ENCODE results near the gene SPPL2C. TPM values are rescaled to one million over a fixed set of nuclear protein-coding genes. Genes with fewer than 3 reads are reported as not detected.

Gene SPPL2C
- total and polyA plus RNA-seq, 2 of the 8 experiments (the other 6 are each of a cell fraction or from before 2014, with no cell fraction given), result not detected

DNA sequence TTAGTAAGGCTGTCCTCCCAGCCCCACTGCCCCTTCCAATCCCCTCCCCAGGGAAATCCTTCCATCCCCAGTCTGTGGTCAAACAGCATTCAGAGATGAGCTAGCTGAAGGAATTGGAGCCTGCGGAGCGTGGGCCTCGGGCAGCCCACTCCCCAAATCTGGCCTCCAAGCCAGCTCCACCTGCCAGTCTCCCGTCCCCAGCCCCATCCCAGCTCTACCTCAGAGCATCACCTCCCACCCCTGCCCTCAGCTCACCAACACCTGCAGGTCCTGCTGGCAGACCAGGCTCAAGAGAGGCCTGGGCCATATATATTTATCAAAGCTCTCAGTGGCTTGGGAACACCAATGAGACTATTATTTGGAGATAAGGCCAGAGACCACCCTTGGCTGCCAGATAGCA, 5.2 kb upstream of the SPPL2C start (continued):
- TF ChIP-seq TEAD4 (IDR thresholded peaks at IDR 0.05; ENCODE audit: low read depth, low read length) (no peak), TBP (IDR thresholded peaks at IDR 0.05; ENCODE audit: low read depth, low read length) (no peak), KDM5A (IDR thresholded peaks at IDR 0.05; ENCODE audit: low read length) (no peak), RBBP5 (IDR thresholded peaks at IDR 0.05; ENCODE audit: borderline replicate concordance, low read depth, low read length) (no peak)

All from H1 (cell line).